AG04449 (cell line): Measurements from ENCODE around the gene LAMA5.

Source experiments
- CTCF ChIA-PET: fragments of 350-600 bp; formaldehyde crosslinking; extraction: SDS; loops from one replicate; lab custom pipeline; 2021; ENCODE audit warnings: antibody characterized with exemption; lab: Yijun Ruan, JAX
- POLR2A ChIA-PET: fragments of 400-600, 350-600 bp; formaldehyde crosslinking; extraction: SDS; loops from one replicate; lab custom pipeline; 2020; ENCODE audit warnings: antibody characterized with exemption, inconsistent platforms; lab: Yijun Ruan, JAX
- DNase-seq: peaks from one replicate; pipeline ENCODE4 v3.0.0-alpha.2; 2010; ENCODE audit warnings: low read depth, low spot score
- H3K4me3 ChIP-seq: 2 replicates; pipeline ENCODE4 v1.5.1; 2011; ENCODE audit warnings: low read depth, mild to moderate bottlenecking, control low read depth, low read length
- TF ChIP-seq, protein P1 (sequence below): IDR thresholded peaks from one replicate; pipeline ENCODE4 v1.5.1; 2011; ENCODE audit warnings: mild to moderate bottlenecking, moderate library complexity, low read length, control low read depth, inconsistent platforms; ENCODE audit not compliant: insufficient read depth; ENCODE audit errors: missing control alignments

The LAMA5 gene

DNA sequence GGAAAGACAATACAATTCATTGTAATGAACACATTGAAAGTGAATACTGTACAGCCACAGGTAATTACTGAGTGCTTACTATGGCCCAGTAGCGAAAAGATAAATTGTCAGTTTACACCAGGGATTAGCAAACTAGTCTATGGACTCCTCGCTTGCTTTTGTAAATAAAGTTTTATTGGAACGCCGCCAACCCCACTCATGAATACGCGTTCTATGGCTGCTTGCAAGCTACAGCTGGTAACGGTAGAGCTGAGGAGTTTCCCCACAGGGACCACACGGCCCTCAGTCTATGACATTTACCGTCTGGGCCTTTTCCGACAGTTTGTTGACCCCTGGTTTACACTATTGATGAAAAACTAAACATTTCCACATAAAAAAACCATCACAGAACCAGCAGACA lies 24.2 kb downstream of the LAMA5 start:
- POLR2A ChIA-PET: interaction anchor here (0.7 kb wide), 1 partner anchor 1611 kb away, joined by 4 read pairs; no protein-coding TSS in a partner anchor
- CTCF ChIA-PET: no interaction called here
- TF ChIP-seq, protein P1, sequence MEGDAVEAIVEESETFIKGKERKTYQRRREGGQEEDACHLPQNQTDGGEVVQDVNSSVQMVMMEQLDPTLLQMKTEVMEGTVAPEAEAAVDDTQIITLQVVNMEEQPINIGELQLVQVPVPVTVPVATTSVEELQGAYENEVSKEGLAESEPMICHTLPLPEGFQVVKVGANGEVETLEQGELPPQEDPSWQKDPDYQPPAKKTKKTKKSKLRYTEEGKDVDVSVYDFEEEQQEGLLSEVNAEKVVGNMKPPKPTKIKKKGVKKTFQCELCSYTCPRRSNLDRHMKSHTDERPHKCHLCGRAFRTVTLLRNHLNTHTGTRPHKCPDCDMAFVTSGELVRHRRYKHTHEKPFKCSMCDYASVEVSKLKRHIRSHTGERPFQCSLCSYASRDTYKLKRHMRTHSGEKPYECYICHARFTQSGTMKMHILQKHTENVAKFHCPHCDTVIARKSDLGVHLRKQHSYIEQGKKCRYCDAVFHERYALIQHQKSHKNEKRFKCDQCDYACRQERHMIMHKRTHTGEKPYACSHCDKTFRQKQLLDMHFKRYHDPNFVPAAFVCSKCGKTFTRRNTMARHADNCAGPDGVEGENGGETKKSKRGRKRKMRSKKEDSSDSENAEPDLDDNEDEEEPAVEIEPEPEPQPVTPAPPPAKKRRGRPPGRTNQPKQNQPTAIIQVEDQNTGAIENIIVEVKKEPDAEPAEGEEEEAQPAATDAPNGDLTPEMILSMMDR: no peak
- no peak overlapping the region for H3K4me3 ChIP-seq
- no peak for DNase-seq

DNA sequence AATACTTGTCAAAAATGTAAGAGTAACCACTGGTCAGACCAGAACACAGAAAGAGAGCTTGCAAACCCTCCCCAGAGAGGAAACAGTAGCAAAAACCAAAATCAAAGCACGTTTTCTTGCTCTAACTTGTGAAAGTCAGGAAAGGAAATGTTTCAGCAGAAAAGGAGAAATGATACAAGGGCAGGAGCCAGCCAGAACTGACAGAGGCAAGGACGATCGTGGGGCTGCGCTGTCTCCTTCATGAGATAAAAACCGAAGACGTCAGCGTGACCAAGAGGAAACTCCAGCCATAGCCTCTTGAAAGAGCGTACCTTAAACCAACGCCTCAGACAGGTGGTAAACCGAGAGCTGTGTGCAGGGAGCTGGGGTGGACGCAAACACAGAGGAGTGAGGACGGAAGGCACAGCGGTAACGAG lies 27.5 kb downstream of the LAMA5 start:
- no peak overlapping the region for H3K4me3 ChIP-seq
- no peak for DNase-seq
- TF ChIP-seq, protein P1: no peak
- CTCF ChIA-PET: interaction anchor here (1.4 kb wide), 1 partner anchor 10 kb away, joined by 4 read pairs; no protein-coding TSS in a partner anchor
- POLR2A ChIA-PET: interaction anchor here (0.7 kb wide), 1 partner anchor 25 kb away, joined by 3 read pairs; no protein-coding TSS in a partner anchor

GRCh38 chr20:62338294-62338620 lies 28.9 kb downstream of the LAMA5 start:
- ChIA-PET POLR2A (no interaction called here), CTCF (no interaction called here)
- H3K4me3 ChIP-seq: no peak overlapping the region

DNA sequence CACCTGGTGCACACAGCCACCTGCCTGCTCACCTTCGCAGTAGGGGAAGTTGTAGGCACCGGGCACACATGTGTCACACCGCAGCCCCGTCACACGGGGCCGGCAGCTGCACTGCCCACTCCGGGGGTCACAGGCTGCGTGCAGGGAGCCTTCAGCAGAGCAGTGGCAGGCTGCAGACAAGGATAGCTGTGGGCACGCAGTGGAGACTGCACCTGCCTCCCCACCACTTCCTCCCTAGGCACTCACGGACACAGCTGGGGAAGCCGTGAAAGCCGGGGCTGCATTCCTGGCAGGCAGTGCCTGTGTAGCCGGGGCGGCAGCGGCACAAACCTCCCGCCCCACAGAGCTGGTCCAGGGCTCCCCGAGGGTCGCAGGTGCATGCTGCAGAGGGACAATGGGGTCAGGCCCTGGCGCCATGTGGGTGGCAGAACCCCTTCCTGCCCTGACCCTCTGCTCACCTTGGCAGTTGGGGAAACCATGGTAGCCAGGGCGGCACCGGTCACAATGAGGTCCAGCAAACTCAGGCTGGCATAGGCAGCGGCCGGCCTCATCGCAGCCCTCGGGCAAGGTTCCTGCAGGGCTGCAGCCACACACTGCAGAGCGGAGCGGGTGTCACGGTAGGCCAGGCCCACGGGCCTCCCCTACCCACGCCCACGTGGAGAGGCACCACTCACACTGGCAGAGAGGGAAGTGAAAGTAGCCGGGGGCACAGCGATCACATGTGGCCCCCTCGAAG lies 29.4 kb downstream of the LAMA5 start:
- POLR2A ChIA-PET: no interaction called here
- no peak for DNase-seq
- no peak overlapping the region for H3K4me3 ChIP-seq
- CTCF ChIA-PET: no interaction called here
- TF ChIP-seq, protein P1: no peak

More at GRCh38 chr20:62338294-62338620, 28.9 kb downstream of the LAMA5 start:
- TF ChIP-seq, protein P1: no peak
- no peak for DNase-seq

GRCh38 chr20:62336775-62337557 lies 30.1 kb downstream of the LAMA5 start:
- no peak for DNase-seq
- no peak overlapping the region for H3K4me3 ChIP-seq
- CTCF ChIA-PET: no interaction called here
- POLR2A ChIA-PET: no interaction called here
- TF ChIP-seq, protein P1: no peak

GRCh38 chr20:62336329-62336728 lies 30.8 kb downstream of the LAMA5 start:
- POLR2A ChIA-PET: no interaction called here
- no peak for DNase-seq
- no peak overlapping the region for H3K4me3 ChIP-seq
- CTCF ChIA-PET: no interaction called here
- TF ChIP-seq, protein P1: no peak
